OCI-LY3 (cell line): ENCODE data around the gene ELOVL2.
"Not testable (repeated sequence)": the region's sequence is repeated elsewhere in the genome, so short reads cannot be mapped to it uniquely, and the experiment has no call there.

Source experiments
- CTCF ChIP-seq: fragments of 200-600, 300-600 bp; sonication (generic); IDR thresholded peaks from 2 replicates; pipeline ENCODE4 v1.5.1; 2014; ENCODE audit warnings: antibody characterized with exemption, low read length, low read depth
- EZH2phosphoT487 ChIP-seq: fragments of 200-600 bp; shearing (Covaris generic); IDR thresholded peaks from 2 replicates; pipeline ENCODE4 v1.6.1; 2018; ENCODE audit warnings: antibody characterized with exemption, mixed run types, low read depth

GRCh38 chr6:11091141-11091540 is 47.0 kb upstream of the ELOVL2 start:
- TF ChIP-seq CTCF, EZH2phosphoT487: not testable (repeated sequence)
